Right lobe of liver (tissue), 6 donors: ENCODE data around the gene NDUFS6. TPM values are rescaled to one million over a fixed set of nuclear protein-coding genes. Genes with fewer than 3 reads are reported as not detected.
"Not testable (repeated sequence)": the region's sequence is repeated elsewhere in the genome, so short reads cannot be mapped to it uniquely, and the experiment has no call there.

ENCODE experiments used
- ATAC-seq, 4 donors: fragments of 200-7000 bp; cut with Tn5 transposase; one replicate each; pipeline ENCODE4 v1.9.1; 2020; ENCODE audit warnings: mild to moderate bottlenecking in 4 of 4, moderate library complexity in 4 of 4
- DNase-seq, 3 donors: peaks; one replicate each; pipeline ENCODE4 v3.0.0-alpha.2; 2020
- H3K27ac ChIP-seq, 3 donors: fragments of 200-600 bp; one replicate each; pipeline ENCODE4 v1.8.0; 2022
- H3K27me3 ChIP-seq, 2 donors: fragments of 200-600 bp; one replicate each; pipeline ENCODE4 v1.8.0; 2022
- H3K36me3 ChIP-seq, 4 donors: fragments of 200-600 bp; sonication (generic) in 1 of 4; one replicate each; pipeline versions ENCODE4 v1.5.1 to v1.8.0; 2017 to 2022; ENCODE audit warnings: control low read depth in 1 of 4
- H3K4me1 ChIP-seq, 4 donors: fragments of 200-600 bp; sonication (generic) in 1 of 4; one replicate each; pipeline versions ENCODE4 v1.5.1 to v1.8.0; 2017 to 2022; ENCODE audit warnings: control low read depth in 1 of 4
- H3K4me3 ChIP-seq, 3 donors: fragments of 200-600 bp; one replicate each; pipeline ENCODE4 v1.8.0; 2022
- H3K9me3 ChIP-seq, 4 donors: fragments of 200-600 bp; sonication (generic) in 1 of 4; one replicate each; pipeline versions ENCODE4 v1.5.1 to v1.8.0; 2017 to 2022; ENCODE audit warnings: control low read depth in 1 of 4
- CTCF ChIP-seq, 4 donors: fragments of 200-600 bp in 3 of 4; fragments of 450-650 bp in 1 of 4; IDR thresholded peaks; one replicate each; pipeline versions ENCODE4 v1.5.1 to v1.8.0; 2016 to 2022; ENCODE audit warnings: antibody characterized with exemption in 4 of 4, mild to moderate bottlenecking in 2 of 4
- POLR2A ChIP-seq: fragments of 450-650 bp; IDR thresholded peaks from one replicate; pipeline ENCODE4 v1.6.1; 2017; ENCODE audit warnings: antibody characterized with exemption, mild to moderate bottlenecking
- WGBS: methylation state at CpG from one replicate; pipeline ENCODE4 v1.1.6; 2018; ENCODE audit warnings: low coverage, low lambda C conversion rate; ENCODE audit not compliant: insufficient coverage; ENCODE audit errors: missing lambda C conversion rate; 5-methylcytosine and 5-hydroxymethylcytosine counted together
- intact Hi-C, 2 donors: fragments of 100-400 bp; cut with DNase I; formaldehyde crosslinking; loops; one replicate each; pipeline versions ENCODE4 v1.11.2 to v1.14.1; 2022
- total RNA-seq, 6 experiments: library from RNA; depleted of rRNA in 2 of 6; stranded (reverse); fragments of >200 nt in 2 of 6; fragmentation: NEBNext Ultra II Directional in 3 of 6; extraction: Animal tissue kit (Norgen Biotek cat#: 25700) in 3 of 6; gene quantifications; one replicate each; pipeline versions ENCODE4 v1.1.0 to v1.2.4, GENCODE V29; 2016 to 2023
- donor health status: DM: no; HTN: yes; CAD: no.
- donor health status: DM: no; HTN: no; CAD: no.
- donor health status: DM: no; HTN: no; CAD: no.
- donor health status: DM: no; HTN: yes; CAD: no.
- donor health status: DM: no; HTN: yes; CAD: no.

The NDUFS6 gene
- total RNA-seq, 6 experiments from 2014 or later = 16.5 to 57.5 (median 23.7) TPM

- ATAC-seq = no peak
- WGBS = 93% methylated on average over 11 of the region's 21 CpGs
- intact Hi-C loops = no loop called here
- H3K9me3 ChIP-seq = no peaks in the 10 kb centered on the region
- peaks cover 0 to 16% (median 6%) of the 10 kb centered on the region in 4 donors for H3K36me3 ChIP-seq
- H3K4me1 ChIP-seq = peaks cover 0 to 7% (median 3%) of the 10 kb centered on the region in 4 donors
- TF ChIP-seq CTCF (IDR thresholded peaks at IDR 0.05) (no peak), POLR2A (no peak)
- DNase-seq = peak in 1 of 3 donors; percentile 37
- H3K27me3 ChIP-seq = no peaks in the 10 kb centered on the region
- H3K27ac ChIP-seq = no peak overlapping the region
- no peak overlapping the region for H3K4me3 ChIP-seq
Measured at GRCh38 chr5:1796371-1797102, 4.7 kb upstream of the NDUFS6 start.

- Histone ChIP-seq H3K4me1 (peaks cover 0 to 12% (median 6%) of the 10 kb centered on the region in 4 donors), H3K27ac (no peak overlapping the region), H3K36me3 (peaks cover 0 to 16% (median 6%) of the 10 kb centered on the region in 4 donors), H3K27me3 (no peaks in the 10 kb centered on the region), H3K9me3 (no peaks in the 10 kb centered on the region), H3K4me3 (no peak overlapping the region)
- ATAC-seq = no peak
- TF ChIP-seq POLR2A (no peak), CTCF (IDR thresholded peaks at IDR 0.05) (no peak)
- DNase-seq = peak in 1 of 3 donors; percentile 40
- intact Hi-C loops = no loop called here
- 89% methylated on average over 8 of the region's 18 CpGs for WGBS
Measured at GRCh38 chr5:1797103-1797800, 4.0 kb upstream of the NDUFS6 start.

- H3K27me3 ChIP-seq = no peaks in the 10 kb centered on the region
- peaks cover 0 to 20% (median 7%) of the 10 kb centered on the region in 4 donors for H3K36me3 ChIP-seq
- H3K4me3 ChIP-seq = no peak overlapping the region
- TF ChIP-seq POLR2A = no peak
- no peak for TF ChIP-seq CTCF (IDR thresholded peaks at IDR 0.05)
- intact Hi-C loops = no loop called here
- no peak overlapping the region for H3K27ac ChIP-seq
- peaks cover 0 to 14% (median 6%) of the 10 kb centered on the region in 4 donors for H3K4me1 ChIP-seq
- WGBS = no CpG with 5 or more reads among the region's 11 CpGs
- H3K9me3 ChIP-seq = no peaks in the 10 kb centered on the region
- ATAC-seq (no peak), DNase-seq (peak in 1 of 3 donors; percentile 24)
Measured at GRCh38 chr5:1797855-1798254, 3.4 kb upstream of the NDUFS6 start.

GRCh38 chr5:1798589-1798988 lies 2.6 kb upstream of the NDUFS6 start:
- H3K9me3 ChIP-seq, H3K27me3 ChIP-seq, ATAC-seq, intact Hi-C loops, DNase-seq: not testable (repeated sequence)
- Histone ChIP-seq H3K36me3 (peaks cover 0 to 27% (median 11%) of the 10 kb centered on the region in 4 donors), H3K4me3 (peak overlapping the region; percentile 95 to 98 (median 97)), H3K27ac (peak overlapping the region in 1 of 3 donors; percentile 61), H3K4me1 (peaks cover 0 to 14% (median 6%) of the 10 kb centered on the region in 4 donors)
- 81% methylated on average over 13 of the region's 16 CpGs for WGBS

GRCh38 chr5:1799110-1799601 lies 2.1 kb upstream of the NDUFS6 start:
- Histone ChIP-seq H3K4me1 (peaks cover 0 to 14% (median 6%) of the 10 kb centered on the region in 4 donors), H3K27ac (peak overlapping the region; percentile 61 to 83 (median 65)), H3K36me3 (peaks cover 0 to 33% (median 13%) of the 10 kb centered on the region in 4 donors), H3K27me3 (no peaks in the 10 kb centered on the region), H3K4me3 (peak overlapping the region; percentile 95 to 98 (median 97)), H3K9me3 (no peaks in the 10 kb centered on the region)
- TF ChIP-seq CTCF (IDR thresholded peaks at IDR 0.05) (no peak), POLR2A (no peak)
- 2% methylated on average over 11 of the region's 35 CpGs for WGBS
- peak; percentile 47 to 63 (median 56) for ATAC-seq
- intact Hi-C loops = no loop called here
- peak in 2 of 3 donors; percentile 68 to 69 for DNase-seq
